Mucosa of stomach (tissue), 1 donor: ENCODE measurements around the gene AMPD3.
"Not testable (repeated sequence)": the region's sequence is repeated elsewhere in the genome, so short reads cannot be mapped to it uniquely, and the experiment has no call there.

Experiments used
- H3K27me3 ChIP-seq: one replicate; pipeline ENCODE4 v1.7.0; 2013; ENCODE audit warnings: mild to moderate bottlenecking, low read length; ENCODE audit not compliant: control insufficient read depth, insufficient read depth
- H3K36me3 ChIP-seq: one replicate; pipeline ENCODE4 v1.7.0; 2013; ENCODE audit warnings: low read length; ENCODE audit not compliant: control insufficient read depth, insufficient read depth
- H3K4me1 ChIP-seq: one replicate; pipeline ENCODE4 v1.7.0; 2013; ENCODE audit warnings: mild to moderate bottlenecking, low read length; ENCODE audit not compliant: control insufficient read depth, insufficient read depth
- H3K4me3 ChIP-seq: one replicate; pipeline ENCODE4 v1.7.0; 2013; ENCODE audit warnings: low read length
- H3K9ac ChIP-seq: one replicate; pipeline ENCODE4 v1.7.0; 2013; ENCODE audit warnings: mild to moderate bottlenecking, low read length, moderate library complexity
- H3K9me3 ChIP-seq: one replicate; pipeline ENCODE4 v1.7.0; 2013; ENCODE audit warnings: mild to moderate bottlenecking, low read length, moderate library complexity; ENCODE audit not compliant: control insufficient read depth
- donor health status: Pancreatic carcinoma.

Gene AMPD3

GRCh38 chr11:10415817-10416392 lies 39.2 kb upstream of the AMPD3 start:
- H3K9me3 ChIP-seq: no peaks in the 10 kb centered on the region
- no peak overlapping the region for H3K4me3 ChIP-seq
- H3K9ac ChIP-seq: no peak overlapping the region
- no peaks in the 10 kb centered on the region for H3K36me3 ChIP-seq
- no peaks in the 10 kb centered on the region for H3K27me3 ChIP-seq
- no peaks in the 10 kb centered on the region for H3K4me1 ChIP-seq

- Histone ChIP-seq H3K36me3 (no peaks in the 10 kb centered on the region), H3K9me3 (no peaks in the 10 kb centered on the region), H3K4me1 (no peaks in the 10 kb centered on the region), H3K4me3 (no peak overlapping the region), H3K9ac (no peak overlapping the region), H3K27me3 (no peaks in the 10 kb centered on the region)
Measured at GRCh38 chr11:10418259-10418949, 36.7 kb upstream of the AMPD3 start.

GRCh38 chr11:10418950-10419310 lies 36.1 kb upstream of the AMPD3 start:
- Histone ChIP-seq H3K9ac (no peak overlapping the region), H3K4me1 (no peaks in the 10 kb centered on the region), H3K4me3 (no peak overlapping the region), H3K27me3 (no peaks in the 10 kb centered on the region), H3K9me3 (no peaks in the 10 kb centered on the region), H3K36me3 (no peaks in the 10 kb centered on the region)

DNA sequence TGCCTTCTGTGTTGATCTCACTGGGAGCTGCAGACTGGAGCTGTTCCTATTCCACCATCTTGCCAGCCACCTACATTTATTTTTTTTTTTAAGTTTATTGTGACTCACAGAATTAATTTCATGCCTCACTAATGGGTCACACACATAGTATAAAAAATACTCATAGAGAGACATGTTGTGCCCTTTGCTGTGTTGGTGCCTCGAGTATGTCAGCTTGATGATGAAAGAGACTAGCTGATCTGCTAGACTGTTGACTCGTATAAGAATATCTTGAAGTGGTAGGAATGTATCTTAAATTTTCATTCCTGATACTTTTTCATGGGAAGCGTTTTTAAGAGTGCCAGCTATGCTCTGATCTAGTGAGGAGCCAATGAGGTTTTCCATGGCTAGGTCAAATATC lies 28.6 kb upstream of the AMPD3 start:
- H3K36me3 ChIP-seq: no peaks in the 10 kb centered on the region
- no peaks in the 10 kb centered on the region for H3K27me3 ChIP-seq
- H3K4me1 ChIP-seq: no peaks in the 10 kb centered on the region
- H3K4me3 ChIP-seq: no peak overlapping the region
- H3K9ac ChIP-seq: no peak overlapping the region
- H3K9me3 ChIP-seq: no peaks in the 10 kb centered on the region

DNA sequence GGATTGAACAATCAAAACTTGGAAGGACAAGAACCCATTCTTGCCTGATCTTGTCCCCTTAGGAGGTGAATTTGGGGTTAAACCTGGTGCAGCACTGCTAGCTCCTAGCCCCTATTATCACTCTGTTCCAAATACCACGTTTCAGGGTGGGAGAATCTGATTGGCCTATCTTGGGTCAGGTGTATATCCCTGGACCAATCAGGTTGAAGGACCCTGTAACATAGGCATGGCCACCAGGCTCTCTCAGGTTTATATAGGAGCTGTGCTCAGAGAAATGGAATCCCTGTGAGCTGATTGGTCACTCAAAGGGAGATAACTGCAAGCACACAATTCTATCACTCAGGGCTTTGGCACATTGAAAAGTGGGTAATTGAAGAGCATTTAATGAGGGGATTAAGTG lies 26.6 kb upstream of the AMPD3 start:
- Histone ChIP-seq H3K27me3 (no peaks in the 10 kb centered on the region), H3K9me3 (no peaks in the 10 kb centered on the region), H3K4me3 (no peak overlapping the region), H3K9ac (no peak overlapping the region), H3K36me3 (no peaks in the 10 kb centered on the region), H3K4me1 (no peaks in the 10 kb centered on the region)

- H3K9me3 ChIP-seq: no peaks in the 10 kb centered on the region
- H3K9ac ChIP-seq: no peak overlapping the region
- H3K4me3 ChIP-seq: no peak overlapping the region
- no peaks in the 10 kb centered on the region for H3K36me3 ChIP-seq
- H3K4me1 ChIP-seq: no peaks in the 10 kb centered on the region
- H3K27me3 ChIP-seq: no peaks in the 10 kb centered on the region
Measured at GRCh38 chr11:10429526-10429925, 25.5 kb upstream of the AMPD3 start.

DNA sequence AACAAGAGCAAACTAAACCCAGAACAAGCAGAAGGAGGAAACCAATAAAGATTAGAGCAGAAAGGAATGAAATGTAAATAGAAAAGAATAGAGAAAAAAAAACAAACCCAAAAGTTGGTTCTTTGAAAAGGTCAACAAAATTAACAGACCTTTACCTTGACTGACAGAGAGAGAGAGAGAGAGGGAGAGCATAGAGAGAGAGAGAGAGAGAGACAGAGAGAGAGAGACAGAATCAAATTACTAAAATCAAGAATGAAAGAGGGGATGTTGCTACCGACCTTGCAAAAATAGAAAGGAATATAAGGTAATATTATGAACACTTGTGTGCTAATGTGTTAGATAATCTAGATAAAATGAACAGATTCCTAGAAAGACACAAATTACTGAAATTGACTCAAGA lies 22.6 kb upstream of the AMPD3 start:
- H3K4me3 ChIP-seq: no peak overlapping the region
- H3K9ac ChIP-seq: no peak overlapping the region
- no peaks in the 10 kb centered on the region for H3K9me3 ChIP-seq
- no peaks in the 10 kb centered on the region for H3K36me3 ChIP-seq
- H3K27me3 ChIP-seq: no peaks in the 10 kb centered on the region
- no peaks in the 10 kb centered on the region for H3K4me1 ChIP-seq

- no peaks in the 10 kb centered on the region for H3K36me3 ChIP-seq
- H3K9me3 ChIP-seq: no peaks in the 10 kb centered on the region
- H3K9ac ChIP-seq: no peak overlapping the region
- no peak overlapping the region for H3K4me3 ChIP-seq
- no peaks in the 10 kb centered on the region for H3K4me1 ChIP-seq
- H3K27me3 ChIP-seq: no peaks in the 10 kb centered on the region
Measured at GRCh38 chr11:10432971-10433370, 22.1 kb upstream of the AMPD3 start.

DNA sequence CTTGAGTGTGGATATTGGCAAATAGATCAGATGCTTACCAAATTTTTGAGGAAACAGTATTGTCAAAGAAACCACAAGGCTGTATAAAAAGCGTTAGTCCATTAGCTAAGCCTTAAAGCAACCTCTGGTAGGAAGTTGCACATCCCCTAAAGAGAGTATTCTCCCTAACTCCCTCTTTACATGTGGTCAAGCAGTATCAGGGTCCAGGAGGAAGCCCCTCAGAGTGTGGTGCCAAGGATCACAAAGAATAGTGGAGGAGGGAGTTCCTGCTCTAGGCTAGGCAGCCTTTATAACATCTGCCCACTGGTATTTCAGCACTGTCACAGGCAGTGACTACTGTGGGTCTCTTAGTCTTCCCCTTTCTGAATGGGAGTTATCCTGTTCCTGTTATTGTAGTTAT lies 18.8 kb upstream of the AMPD3 start:
- no peaks in the 10 kb centered on the region for H3K36me3 ChIP-seq
- H3K27me3 ChIP-seq: no peaks in the 10 kb centered on the region
- no peaks in the 10 kb centered on the region for H3K4me1 ChIP-seq
- no peak overlapping the region for H3K4me3 ChIP-seq
- no peak overlapping the region for H3K9ac ChIP-seq
- H3K9me3 ChIP-seq: no peaks in the 10 kb centered on the region

- H3K4me3 ChIP-seq, H3K36me3 ChIP-seq, H3K27me3 ChIP-seq, H3K9me3 ChIP-seq, H3K9ac ChIP-seq, H3K4me1 ChIP-seq: not testable (repeated sequence)
Measured at GRCh38 chr11:10436683-10437082, 18.4 kb upstream of the AMPD3 start.

DNA sequence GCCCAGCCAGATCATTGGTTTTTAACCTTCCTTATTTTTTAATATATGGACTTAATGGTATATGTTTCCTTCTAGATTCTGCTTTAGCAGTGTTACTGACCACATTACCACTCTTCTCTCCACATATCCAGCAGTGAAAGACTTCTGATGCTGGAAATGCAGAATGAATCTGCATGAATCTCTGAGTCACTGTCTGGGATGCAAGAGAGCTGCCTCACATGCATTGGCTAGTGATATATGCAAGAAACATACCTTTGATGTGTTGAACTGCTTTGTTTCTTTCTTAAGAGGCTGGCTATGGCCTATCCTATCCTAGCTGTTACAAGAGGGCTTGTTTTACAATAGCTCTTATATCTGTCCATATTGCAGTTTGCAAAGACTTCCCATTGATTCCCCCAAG lies 16.6 kb upstream of the AMPD3 start:
- H3K27me3 ChIP-seq: no peaks in the 10 kb centered on the region
- H3K9me3 ChIP-seq: no peaks in the 10 kb centered on the region
- no peak overlapping the region for H3K4me3 ChIP-seq
- no peaks in the 10 kb centered on the region for H3K36me3 ChIP-seq
- H3K4me1 ChIP-seq: no peaks in the 10 kb centered on the region
- no peak overlapping the region for H3K9ac ChIP-seq

GRCh38 chr11:10439351-10439750 lies 15.7 kb upstream of the AMPD3 start:
- no peaks in the 10 kb centered on the region for H3K4me1 ChIP-seq

GRCh38 chr11:10439924-10440323 lies 15.1 kb upstream of the AMPD3 start:
- no peaks in the 10 kb centered on the region for H3K4me1 ChIP-seq
- no peak overlapping the region for H3K4me3 ChIP-seq
- no peaks in the 10 kb centered on the region for H3K27me3 ChIP-seq

More at GRCh38 chr11:10439351-10439750, 15.7 kb upstream of the AMPD3 start:
- Histone ChIP-seq H3K9me3 (no peaks in the 10 kb centered on the region), H3K4me3 (no peak overlapping the region), H3K36me3 (no peaks in the 10 kb centered on the region), H3K9ac (no peak overlapping the region), H3K27me3 (no peaks in the 10 kb centered on the region)

More at GRCh38 chr11:10439924-10440323, 15.1 kb upstream of the AMPD3 start:
- Histone ChIP-seq H3K9ac (no peak overlapping the region), H3K9me3 (no peaks in the 10 kb centered on the region), H3K36me3 (no peaks in the 10 kb centered on the region)
